GM23338 (cell line): Measurements from ENCODE around the gene BLOC1S5. TPM values are rescaled to one million over a fixed set of nuclear protein-coding genes. Genes with fewer than 3 reads are reported as not detected.

Source experiments
- ATAC-seq: fragments of 200-7000 bp; cut with Tn5 transposase; 3 replicates; pipeline ENCODE4 v1.9.1; 2020
- DNase-seq: peaks from one replicate; pipeline ENCODE4 v3.0.0-alpha.2; 2015; ENCODE audit warnings: low spot score
- H2AFZ ChIP-seq: fragments of 200-600 bp; sonication (generic); 2 replicates; pipeline ENCODE4 v1.8.0; 2016; ENCODE audit warnings: antibody characterized with exemption, mild to moderate bottlenecking, moderate library complexity
- H3F3A ChIP-seq: fragments of 200-600 bp; sonication (generic); replicated peaks from 2 replicates; pipeline ENCODE4 v1.8.0; 2017; ENCODE audit warnings: antibody characterized with exemption, mixed run types, low read depth
- H3K27ac ChIP-seq: fragments of 200-600 bp; sonication (generic); 2 replicates; pipeline ENCODE4 v1.6.1; 2016; ENCODE audit warnings: low read depth
- H3K27me3 ChIP-seq: fragments of 200-600 bp; sonication (generic); 2 replicates; pipeline ENCODE4 v1.8.0; 2016; ENCODE audit warnings: mild to moderate bottlenecking, mixed run types, moderate library complexity; ENCODE audit not compliant: insufficient read depth
- H3K36me3 ChIP-seq: fragments of 200-600 bp; sonication (generic); 2 replicates; pipeline ENCODE4 v1.8.0; 2016; ENCODE audit warnings: mild to moderate bottlenecking; ENCODE audit not compliant: insufficient read depth
- H3K4me1 ChIP-seq: fragments of 200-600 bp; sonication (generic); 2 replicates; pipeline ENCODE4 v1.8.0; 2016; ENCODE audit warnings: mild to moderate bottlenecking, moderate library complexity; ENCODE audit not compliant: insufficient read depth
- H3K4me2 ChIP-seq: fragments of 200-600 bp; sonication (generic); 2 replicates; pipeline ENCODE4 v1.7.1; 2017; ENCODE audit warnings: mixed run types
- H3K4me3 ChIP-seq: fragments of 200-600 bp; sonication (generic); 2 replicates; pipeline ENCODE4 v1.6.1; 2016; ENCODE audit warnings: mixed run types
- H3K79me2 ChIP-seq: fragments of 200-600 bp; sonication (generic); replicated peaks from 2 replicates; pipeline ENCODE4 v1.8.0; 2017; ENCODE audit warnings: mild to moderate bottlenecking; ENCODE audit not compliant: insufficient read depth
- H3K9me2 ChIP-seq: fragments of 200-600 bp; sonication (generic); 2 replicates; pipeline ENCODE4 v1.8.0; 2017; ENCODE audit not compliant: insufficient read depth
- H4K20me1 ChIP-seq: fragments of 200-600 bp; sonication (generic); replicated peaks from 2 replicates; pipeline ENCODE4 v1.8.0; 2017; ENCODE audit warnings: mild to moderate bottlenecking; ENCODE audit not compliant: insufficient read depth
- H3K27ac Mint-ChIP-seq: 2 replicates; pipeline ENCODE4 v1.8.0; 2020; ENCODE audit warnings: inconsistent platforms, mild to moderate bottlenecking, moderate library complexity, mixed read lengths
- H3K27me3 Mint-ChIP-seq: 3 replicates; pipeline ENCODE4 v1.8.0; 2022; ENCODE audit warnings: low read depth, mild to moderate bottlenecking, moderate library complexity, mixed read lengths, inconsistent platforms; ENCODE audit not compliant: insufficient read depth, poor library complexity
- H3K36me3 Mint-ChIP-seq: 3 replicates; pipeline ENCODE4 v1.8.0; 2021; ENCODE audit warnings: low read depth, mild to moderate bottlenecking, inconsistent platforms, moderate library complexity, mixed read lengths
- H3K4me1 Mint-ChIP-seq: 3 replicates; pipeline ENCODE4 v1.8.0; 2020; ENCODE audit warnings: mild to moderate bottlenecking, inconsistent platforms, mixed read lengths
- H3K4me3 Mint-ChIP-seq: 3 replicates; pipeline ENCODE4 v1.8.0; 2021; ENCODE audit warnings: moderate library complexity, mild to moderate bottlenecking, inconsistent platforms, mixed read lengths
- H3K9me3 Mint-ChIP-seq: 3 replicates; pipeline ENCODE4 v1.8.0; 2020; ENCODE audit warnings: moderate library complexity, mild to moderate bottlenecking, inconsistent platforms, mixed read lengths
- CREB1 ChIP-seq: fragments of 250-450 bp; sonication (Bioruptor Pico); IDR thresholded peaks from 2 replicates; pipeline ENCODE4 v1.5.0; 2020; ENCODE audit warnings: low read depth, mild to moderate bottlenecking, moderate library complexity
- EZH2 ChIP-seq: fragments of 200-600 bp; sonication (generic); IDR thresholded peaks from one replicate; pipeline ENCODE4 v1.8.0; 2017; ENCODE audit warnings: antibody characterized with exemption, mild to moderate bottlenecking, low read depth; ENCODE audit not compliant: unreplicated experiment
- EZH2phosphoT487 ChIP-seq: fragments of 200-600 bp; sonication (generic); IDR thresholded peaks from one replicate; pipeline ENCODE4 v1.8.1; 2018; ENCODE audit warnings: antibody characterized with exemption; ENCODE audit not compliant: unreplicated experiment
- JUNB ChIP-seq: IDR thresholded peaks from one replicate; pipeline ENCODE4 v1.6.1; 2016; ENCODE audit warnings: antibody characterized with exemption; ENCODE audit not compliant: unreplicated experiment
- NANOG ChIP-seq: IDR thresholded peaks from 2 replicates; pipeline ENCODE4 v1.6.1; 2016; ENCODE audit warnings: antibody characterized with exemption, borderline replicate concordance
- POLR2AphosphoS5 ChIP-seq: IDR thresholded peaks from 2 replicates; pipeline ENCODE4 v1.6.1; 2016; ENCODE audit warnings: antibody characterized with exemption, low read depth
- STAT1 ChIP-seq: IDR thresholded peaks from one replicate; pipeline ENCODE4 v1.6.1; 2016; ENCODE audit warnings: antibody characterized with exemption; ENCODE audit not compliant: unreplicated experiment
- ZNF114 ChIP-seq: fragments of 250-450 bp; sonication (Bioruptor Pico); IDR thresholded peaks from 2 replicates; pipeline ENCODE4 v1.5.0; 2020; ENCODE audit warnings: mild to moderate bottlenecking, moderate library complexity
- ZNF331 ChIP-seq: fragments of 250-450 bp; sonication (Bioruptor Pico); IDR thresholded peaks from 2 replicates; pipeline ENCODE4 v1.5.0; 2020; ENCODE audit warnings: low read depth, mild to moderate bottlenecking, moderate library complexity
- polyA plus RNA-seq: library from polyadenylated mRNA; unstranded; fragments of >200 nt; fragmentation: Nextera tagmentation; extraction: Ambion mirVana; gene quantifications from 2 replicates; pipeline ENCODE4 v1.2.1, GENCODE V29; 2016
- total RNA-seq: library from RNA; depleted of rRNA; stranded (reverse); fragments of >200 nt; shearing (Covaris generic); gene quantifications from 2 replicates; pipeline ENCODE4 v1.2.3, GENCODE V29; 2014
- TF ChIP-seq, protein P1 (sequence below), 2 experiments: fragments of 200-600 bp in 1 of 2; sonication (generic) in 1 of 2; conservative IDR thresholded peaks; 2 replicates each; pipeline versions ENCODE4 v1.5.1 to v1.6.1; 2016 to 2017; ENCODE audit warnings: antibody characterized with exemption in 2 of 2, low read depth in 2 of 2, mild to moderate bottlenecking in 2 of 2, moderate library complexity in 1 of 2
- TF ChIP-seq, protein P2 (sequence below): IDR thresholded peaks from one replicate; pipeline ENCODE4 v1.6.1; 2018; ENCODE audit warnings: antibody characterized with exemption; ENCODE audit not compliant: unreplicated experiment
- TF ChIP-seq, protein P3 (sequence below): IDR thresholded peaks from 2 replicates; pipeline ENCODE4 v1.6.1; 2016; ENCODE audit warnings: antibody characterized with exemption
- TF ChIP-seq, protein P4 (sequence below): fragments of 250-450 bp; sonication (Bioruptor Pico); IDR thresholded peaks from 2 replicates; pipeline ENCODE4 v1.5.0; 2020; ENCODE audit warnings: mild to moderate bottlenecking, moderate library complexity

The BLOC1S5 gene
- total and polyA plus RNA-seq, 2 experiments from 2014 or later = 14.9 to 16.6 TPM

DNA sequence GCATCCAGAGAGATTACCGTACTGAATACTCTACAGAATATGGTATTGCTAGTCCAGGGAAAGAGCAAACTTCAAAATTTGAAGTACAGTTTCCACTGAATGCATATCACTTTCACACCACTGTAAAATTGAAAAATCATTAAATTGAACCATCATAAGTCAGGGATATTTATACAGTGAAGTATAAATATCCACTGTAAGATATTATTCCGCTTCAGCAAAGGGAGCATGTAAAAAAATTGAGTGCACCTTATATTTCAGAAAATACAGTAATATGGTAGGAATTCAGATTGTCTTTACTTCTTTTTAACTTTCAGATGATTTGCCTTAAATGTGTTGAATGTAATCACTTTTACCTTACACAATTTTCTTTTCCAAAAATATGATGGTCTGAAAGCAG lies 92.7 kb downstream of the BLOC1S5 start:
- ATAC-seq = no peak
- peaks cover 12% of the 10 kb centered on the region for H3K9me3 Mint-ChIP-seq
- no peaks in the 10 kb centered on the region for H3K79me2 ChIP-seq

More for the DNA sequence above, 92.7 kb downstream of the BLOC1S5 start:
- Histone ChIP-seq H3K4me1 (no peaks in the 10 kb centered on the region), H3K4me2 (no peak overlapping the region), H3K9me2 (0 out of 2 replicates have a peak, but pooled peaks cover 3% of the 10 kb centered on the region), H3K4me3 (no peak overlapping the region), H3K27ac (no peak overlapping the region), H3K27me3 (no peaks in the 10 kb centered on the region), H3F3A (no peaks in the 10 kb centered on the region), H2AFZ (no peak overlapping the region), H4K20me1 (no peaks in the 10 kb centered on the region), H3K36me3 (no peaks in the 10 kb centered on the region)
- Mint-ChIP-seq H3K4me3 (no peak overlapping the region), H3K36me3 (peaks cover 16% of the 10 kb centered on the region), H3K4me1 (no peaks in the 10 kb centered on the region), H3K27me3 (no peaks in the 10 kb centered on the region), H3K27ac (no peak overlapping the region)
- no peak for TF ChIP-seq EZH2
- no peak for TF ChIP-seq ZNF114
- TF ChIP-seq, protein P1, sequence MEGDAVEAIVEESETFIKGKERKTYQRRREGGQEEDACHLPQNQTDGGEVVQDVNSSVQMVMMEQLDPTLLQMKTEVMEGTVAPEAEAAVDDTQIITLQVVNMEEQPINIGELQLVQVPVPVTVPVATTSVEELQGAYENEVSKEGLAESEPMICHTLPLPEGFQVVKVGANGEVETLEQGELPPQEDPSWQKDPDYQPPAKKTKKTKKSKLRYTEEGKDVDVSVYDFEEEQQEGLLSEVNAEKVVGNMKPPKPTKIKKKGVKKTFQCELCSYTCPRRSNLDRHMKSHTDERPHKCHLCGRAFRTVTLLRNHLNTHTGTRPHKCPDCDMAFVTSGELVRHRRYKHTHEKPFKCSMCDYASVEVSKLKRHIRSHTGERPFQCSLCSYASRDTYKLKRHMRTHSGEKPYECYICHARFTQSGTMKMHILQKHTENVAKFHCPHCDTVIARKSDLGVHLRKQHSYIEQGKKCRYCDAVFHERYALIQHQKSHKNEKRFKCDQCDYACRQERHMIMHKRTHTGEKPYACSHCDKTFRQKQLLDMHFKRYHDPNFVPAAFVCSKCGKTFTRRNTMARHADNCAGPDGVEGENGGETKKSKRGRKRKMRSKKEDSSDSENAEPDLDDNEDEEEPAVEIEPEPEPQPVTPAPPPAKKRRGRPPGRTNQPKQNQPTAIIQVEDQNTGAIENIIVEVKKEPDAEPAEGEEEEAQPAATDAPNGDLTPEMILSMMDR (conservative IDR thresholded peaks at IDR 0.05; ENCODE audit: low read depth in 2 of 2) = no peak
- no peak for TF ChIP-seq NANOG
- no peak for TF ChIP-seq JUNB
- no peak for TF ChIP-seq EZH2phosphoT487
- TF ChIP-seq, protein P2, sequence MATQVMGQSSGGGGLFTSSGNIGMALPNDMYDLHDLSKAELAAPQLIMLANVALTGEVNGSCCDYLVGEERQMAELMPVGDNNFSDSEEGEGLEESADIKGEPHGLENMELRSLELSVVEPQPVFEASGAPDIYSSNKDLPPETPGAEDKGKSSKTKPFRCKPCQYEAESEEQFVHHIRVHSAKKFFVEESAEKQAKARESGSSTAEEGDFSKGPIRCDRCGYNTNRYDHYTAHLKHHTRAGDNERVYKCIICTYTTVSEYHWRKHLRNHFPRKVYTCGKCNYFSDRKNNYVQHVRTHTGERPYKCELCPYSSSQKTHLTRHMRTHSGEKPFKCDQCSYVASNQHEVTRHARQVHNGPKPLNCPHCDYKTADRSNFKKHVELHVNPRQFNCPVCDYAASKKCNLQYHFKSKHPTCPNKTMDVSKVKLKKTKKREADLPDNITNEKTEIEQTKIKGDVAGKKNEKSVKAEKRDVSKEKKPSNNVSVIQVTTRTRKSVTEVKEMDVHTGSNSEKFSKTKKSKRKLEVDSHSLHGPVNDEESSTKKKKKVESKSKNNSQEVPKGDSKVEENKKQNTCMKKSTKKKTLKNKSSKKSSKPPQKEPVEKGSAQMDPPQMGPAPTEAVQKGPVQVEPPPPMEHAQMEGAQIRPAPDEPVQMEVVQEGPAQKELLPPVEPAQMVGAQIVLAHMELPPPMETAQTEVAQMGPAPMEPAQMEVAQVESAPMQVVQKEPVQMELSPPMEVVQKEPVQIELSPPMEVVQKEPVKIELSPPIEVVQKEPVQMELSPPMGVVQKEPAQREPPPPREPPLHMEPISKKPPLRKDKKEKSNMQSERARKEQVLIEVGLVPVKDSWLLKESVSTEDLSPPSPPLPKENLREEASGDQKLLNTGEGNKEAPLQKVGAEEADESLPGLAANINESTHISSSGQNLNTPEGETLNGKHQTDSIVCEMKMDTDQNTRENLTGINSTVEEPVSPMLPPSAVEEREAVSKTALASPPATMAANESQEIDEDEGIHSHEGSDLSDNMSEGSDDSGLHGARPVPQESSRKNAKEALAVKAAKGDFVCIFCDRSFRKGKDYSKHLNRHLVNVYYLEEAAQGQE = no peak
- TF ChIP-seq ZNF331 (CRISPR knock-in tag) = no peak
- TF ChIP-seq POLR2AphosphoS5 = no peak
- no peak for TF ChIP-seq CREB1
- TF ChIP-seq STAT1 = no peak
- TF ChIP-seq, protein P3, sequence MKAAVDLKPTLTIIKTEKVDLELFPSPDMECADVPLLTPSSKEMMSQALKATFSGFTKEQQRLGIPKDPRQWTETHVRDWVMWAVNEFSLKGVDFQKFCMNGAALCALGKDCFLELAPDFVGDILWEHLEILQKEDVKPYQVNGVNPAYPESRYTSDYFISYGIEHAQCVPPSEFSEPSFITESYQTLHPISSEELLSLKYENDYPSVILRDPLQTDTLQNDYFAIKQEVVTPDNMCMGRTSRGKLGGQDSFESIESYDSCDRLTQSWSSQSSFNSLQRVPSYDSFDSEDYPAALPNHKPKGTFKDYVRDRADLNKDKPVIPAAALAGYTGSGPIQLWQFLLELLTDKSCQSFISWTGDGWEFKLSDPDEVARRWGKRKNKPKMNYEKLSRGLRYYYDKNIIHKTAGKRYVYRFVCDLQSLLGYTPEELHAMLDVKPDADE = no peak
- TF ChIP-seq, protein P4, sequence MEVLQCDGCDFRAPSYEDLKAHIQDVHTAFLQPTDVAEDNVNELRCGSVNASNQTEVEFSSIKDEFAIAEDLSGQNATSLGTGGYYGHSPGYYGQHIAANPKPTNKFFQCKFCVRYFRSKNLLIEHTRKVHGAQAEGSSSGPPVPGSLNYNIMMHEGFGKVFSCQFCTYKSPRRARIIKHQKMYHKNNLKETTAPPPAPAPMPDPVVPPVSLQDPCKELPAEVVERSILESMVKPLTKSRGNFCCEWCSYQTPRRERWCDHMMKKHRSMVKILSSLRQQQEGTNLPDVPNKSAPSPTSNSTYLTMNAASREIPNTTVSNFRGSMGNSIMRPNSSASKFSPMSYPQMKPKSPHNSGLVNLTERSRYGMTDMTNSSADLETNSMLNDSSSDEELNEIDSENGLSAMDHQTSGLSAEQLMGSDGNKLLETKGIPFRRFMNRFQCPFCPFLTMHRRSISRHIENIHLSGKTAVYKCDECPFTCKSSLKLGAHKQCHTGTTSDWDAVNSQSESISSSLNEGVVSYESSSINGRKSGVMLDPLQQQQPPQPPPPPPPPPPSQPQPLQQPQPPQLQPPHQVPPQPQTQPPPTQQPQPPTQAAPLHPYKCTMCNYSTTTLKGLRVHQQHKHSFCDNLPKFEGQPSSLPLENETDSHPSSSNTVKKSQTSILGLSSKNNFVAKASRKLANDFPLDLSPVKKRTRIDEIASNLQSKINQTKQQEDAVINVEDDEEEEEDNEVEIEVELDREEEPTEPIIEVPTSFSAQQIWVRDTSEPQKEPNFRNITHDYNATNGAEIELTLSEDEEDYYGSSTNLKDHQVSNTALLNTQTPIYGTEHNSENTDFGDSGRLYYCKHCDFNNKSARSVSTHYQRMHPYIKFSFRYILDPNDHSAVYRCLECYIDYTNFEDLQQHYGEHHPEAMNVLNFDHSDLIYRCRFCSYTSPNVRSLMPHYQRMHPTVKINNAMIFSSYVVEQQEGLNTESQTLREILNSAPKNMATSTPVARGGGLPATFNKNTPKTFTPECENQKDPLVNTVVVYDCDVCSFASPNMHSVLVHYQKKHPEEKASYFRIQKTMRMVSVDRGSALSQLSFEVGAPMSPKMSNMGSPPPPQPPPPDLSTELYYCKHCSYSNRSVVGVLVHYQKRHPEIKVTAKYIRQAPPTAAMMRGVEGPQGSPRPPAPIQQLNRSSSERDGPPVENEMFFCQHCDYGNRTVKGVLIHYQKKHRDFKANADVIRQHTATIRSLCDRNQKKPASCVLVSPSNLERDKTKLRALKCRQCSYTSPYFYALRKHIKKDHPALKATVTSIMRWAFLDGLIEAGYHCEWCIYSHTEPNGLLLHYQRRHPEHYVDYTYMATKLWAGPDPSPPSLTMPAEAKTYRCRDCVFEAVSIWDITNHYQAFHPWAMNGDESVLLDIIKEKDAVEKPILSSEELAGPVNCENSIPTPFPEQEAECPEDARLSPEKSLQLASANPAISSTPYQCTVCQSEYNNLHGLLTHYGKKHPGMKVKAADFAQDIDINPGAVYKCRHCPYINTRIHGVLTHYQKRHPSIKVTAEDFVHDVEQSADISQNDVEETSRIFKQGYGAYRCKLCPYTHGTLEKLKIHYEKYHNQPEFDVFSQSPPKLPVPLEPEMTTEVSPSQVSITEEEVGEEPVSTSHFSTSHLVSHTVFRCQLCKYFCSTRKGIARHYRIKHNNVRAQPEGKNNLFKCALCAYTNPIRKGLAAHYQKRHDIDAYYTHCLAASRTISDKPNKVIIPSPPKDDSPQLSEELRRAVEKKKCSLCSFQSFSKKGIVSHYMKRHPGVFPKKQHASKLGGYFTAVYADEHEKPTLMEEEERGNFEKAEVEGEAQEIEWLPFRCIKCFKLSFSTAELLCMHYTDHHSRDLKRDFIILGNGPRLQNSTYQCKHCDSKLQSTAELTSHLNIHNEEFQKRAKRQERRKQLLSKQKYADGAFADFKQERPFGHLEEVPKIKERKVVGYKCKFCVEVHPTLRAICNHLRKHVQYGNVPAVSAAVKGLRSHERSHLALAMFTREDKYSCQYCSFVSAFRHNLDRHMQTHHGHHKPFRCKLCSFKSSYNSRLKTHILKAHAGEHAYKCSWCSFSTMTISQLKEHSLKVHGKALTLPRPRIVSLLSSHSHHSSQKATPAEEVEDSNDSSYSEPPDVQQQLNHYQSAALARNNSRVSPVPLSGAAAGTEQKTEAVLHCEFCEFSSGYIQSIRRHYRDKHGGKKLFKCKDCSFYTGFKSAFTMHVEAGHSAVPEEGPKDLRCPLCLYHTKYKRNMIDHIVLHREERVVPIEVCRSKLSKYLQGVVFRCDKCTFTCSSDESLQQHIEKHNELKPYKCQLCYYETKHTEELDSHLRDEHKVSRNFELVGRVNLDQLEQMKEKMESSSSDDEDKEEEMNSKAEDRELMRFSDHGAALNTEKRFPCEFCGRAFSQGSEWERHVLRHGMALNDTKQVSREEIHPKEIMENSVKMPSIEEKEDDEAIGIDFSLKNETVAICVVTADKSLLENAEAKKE = no peak
- DNase-seq = no peak
